GM12878 (cell line): Measurements from ENCODE around the gene PLEKHA1. TPM values are rescaled to one million over a fixed set of nuclear protein-coding genes. Genes with fewer than 3 reads are reported as not detected.

Experiments used
- ATAC-seq: fragments of 200-7000 bp; cut with Tn5 transposase; 3 replicates; pipeline ENCODE4 v1.9.1; 2020; ENCODE audit warnings: mild to moderate bottlenecking, moderate library complexity
- BruUV-seq: library from RNA; stranded (reverse); fragments of 400-500 nt; replicated peaks from 2 replicates; lab custom pipeline; 2021; lab: Mats Ljungman, UMichigan
- CTCF ChIA-PET: fragments of 300-600 bp; sonication (Branson Sonifier 250); formaldehyde crosslinking; extraction: SDS; loops from one replicate; lab custom pipeline; 2021; ENCODE audit warnings: inconsistent platforms; lab: Yijun Ruan, JAX
- POLR2A ChIA-PET: fragments of 350-600 bp; formaldehyde crosslinking; extraction: SDS; loops from one replicate; lab custom pipeline; 2021; ENCODE audit warnings: inconsistent platforms; lab: Charles Lee
- RAD21 ChIA-PET: fragments of 300-600 bp; sonication (Branson Sonifier 250); formaldehyde crosslinking; loops from one replicate; lab custom pipeline; 2023; ENCODE audit warnings: antibody characterized with exemption; ENCODE audit not compliant: unreplicated experiment; lab: Charles Lee
- SMC1A ChIA-PET: fragments of 300-600 bp; sonication (Branson Sonifier 250); formaldehyde crosslinking; loops from one replicate; lab custom pipeline; 2023; ENCODE audit not compliant: unreplicated experiment, uncharacterized antibody; lab: Charles Lee
- DNase-seq: peaks from one replicate; pipeline ENCODE4 v3.0.0-alpha.2; 2011; ENCODE audit warnings: low read depth, low spot score
- FAIRE-seq: peaks from 3 replicates; lab custom pipeline; 2011; peaks lifted over from hg19 to GRCh38; lab: Jason Lieb, UNC
- H2AFZ ChIP-seq: 2 replicates; pipeline ENCODE4 v1.6.0; 2011; ENCODE audit warnings: low read depth, low read length, control low read depth; ENCODE audit not compliant: control insufficient read depth
- H3K27ac ChIP-seq: 2 replicates; pipeline ENCODE4 v1.5.1; 2011; ENCODE audit warnings: control low read depth; ENCODE audit not compliant: control insufficient read depth, insufficient read depth
- H3K27me3 ChIP-seq, 2 experiments: replicated peaks in 1 of 2; 2 replicates each; pipeline versions ENCODE4 v1.6.0 to v1.6.1; 2011; ENCODE audit warnings: low read length in 1 of 2; ENCODE audit not compliant: control insufficient read depth in 2 of 2, insufficient read depth in 2 of 2
- H3K36me3 ChIP-seq, 2 experiments: 2 replicates each; pipeline ENCODE4 v1.5.1; 2011; ENCODE audit warnings: low read length in 1 of 2; ENCODE audit not compliant: control insufficient read depth in 2 of 2, insufficient read depth in 2 of 2
- H3K4me1 ChIP-seq: 2 replicates; pipeline ENCODE4 v1.6.1; 2011; ENCODE audit warnings: mild to moderate bottlenecking, low read length, moderate library complexity, mixed read lengths; ENCODE audit not compliant: control insufficient read depth, insufficient read depth
- H3K4me2 ChIP-seq: 2 replicates; pipeline ENCODE4 v1.6.0; 2011; ENCODE audit warnings: control low read depth; ENCODE audit not compliant: control insufficient read depth, insufficient read depth
- H3K4me3 ChIP-seq: fragments of 200-600 bp; sonication (generic); 2 replicates; pipeline ENCODE4 v1.5.1; 2016
- H3K79me2 ChIP-seq: 2 replicates; pipeline ENCODE4 v1.6.0; 2011; ENCODE audit warnings: low read length; ENCODE audit not compliant: control insufficient read depth, insufficient read depth
- H3K9ac ChIP-seq: 2 replicates; pipeline ENCODE4 v1.8.0; 2011; ENCODE audit warnings: low read length, control low read depth, mixed read lengths; ENCODE audit not compliant: control insufficient read depth, insufficient read depth
- H3K9me3 ChIP-seq: replicated peaks from 3 replicates; pipeline ENCODE4 v1.5.1; 2011; ENCODE audit warnings: mild to moderate bottlenecking, low read length; ENCODE audit not compliant: control insufficient read depth, insufficient read depth
- H4K20me1 ChIP-seq: 2 replicates; pipeline ENCODE4 v1.6.0; 2011; ENCODE audit not compliant: control insufficient read depth, insufficient read depth
- ATF3 ChIP-seq: IDR thresholded peaks from 2 replicates; pipeline ENCODE4 v1.6.1; 2011; ENCODE audit warnings: low read depth, mild to moderate bottlenecking, low read length, moderate library complexity, borderline replicate concordance; ENCODE audit errors: extremely low read depth
- E2F4 ChIP-seq: IDR thresholded peaks from 2 replicates; pipeline ENCODE4 v1.6.1; 2012; ENCODE audit warnings: low read depth, low read length, improper control_type of control experiment
- IRF5 ChIP-seq: fragments of 450-650 bp; IDR thresholded peaks from 2 replicates; pipeline ENCODE4 v1.6.1; 2017; ENCODE audit warnings: borderline replicate concordance
- PBX3 ChIP-seq: IDR thresholded peaks from 2 replicates; pipeline ENCODE4 v1.6.1; 2011; ENCODE audit warnings: mild to moderate bottlenecking, low read depth, low read length, moderate library complexity; ENCODE audit not compliant: insufficient replicate concordance
- POLR2AphosphoS5 ChIP-seq: IDR thresholded peaks from 2 replicates; pipeline ENCODE4 v1.6.1; 2011; ENCODE audit warnings: mild to moderate bottlenecking, low read length, inconsistent platforms
- STAT3 ChIP-seq: IDR thresholded peaks from 2 replicates; pipeline ENCODE4 v1.6.1; 2011; ENCODE audit warnings: low read depth, low read length, improper control_type of control experiment
- TBL1XR1 ChIP-seq: IDR thresholded peaks from 2 replicates; pipeline ENCODE4 v1.6.1; 2012; ENCODE audit warnings: low read depth, low read length, improper control_type of control experiment
- WGBS: methylation state at CpG from one replicate; pipeline ENCODE4 v1.1.6; 2016; ENCODE audit warnings: low lambda C conversion rate; ENCODE audit not compliant: insufficient replicate concordance, insufficient coverage; ENCODE audit errors: missing lambda C conversion rate; 5-methylcytosine and 5-hydroxymethylcytosine counted together
- in situ Hi-C: fragments of 300-500 bp; cut with MboI; formaldehyde crosslinking; loops from 9 replicates; pipeline ENCODE4 v1.14.3; 2018; ENCODE audit warnings: mixed read lengths
- intact Hi-C: fragments of 100-400 bp; cut with micrococcal nuclease; formaldehyde crosslinking; loops from one replicate; pipeline ENCODE4 v1.14.2; 2022; ENCODE audit not compliant: unreplicated experiment
- polyA plus RNA-seq, 11 experiments: library from polyadenylated mRNA; depleted of rRNA in 4 of 11; unstranded in 6 of 11; stranded (reverse) in 5 of 11; fragments of >200 nt; fragmentation: Nextera tagmentation in 4 of 11; fragmentation: Illumina TruSeq in 1 of 11; extraction: Ambion mirVana in 4 of 11; extraction: Trizol in 1 of 11; gene quantifications; 1 replicate in 1 of 11; 2 replicates in 10 of 11; pipeline versions ENCODE4 v1.2.1 to v1.2.3, GENCODE V29; 2011 to 2016; ENCODE audit warnings: inconsistent platforms in 2 of 11, missing spikeins in 2 of 11, low read depth in 1 of 11
- total RNA-seq, 4 experiments: library from RNA; depleted of rRNA in 3 of 4; stranded (reverse); fragments of >200 nt in 3 of 4; fragmentation: Illumina TruSeq in 1 of 4; extraction: Trizol in 1 of 4; gene quantifications; 2 replicates each; pipeline versions ENCODE4 v1.2.1 to v1.2.3, GENCODE V29; 2013 to 2021

PLEKHA1 gene
- total and polyA plus RNA-seq, 10 of the 15 experiments (the other 5 are each of a cell fraction or from before 2014, with no cell fraction given): 0.15 to 6.0 (median 0.32) TPM

- no peak for TF ChIP-seq E2F4
- TF ChIP-seq TBL1XR1: no peak
- no peak for TF ChIP-seq PBX3
Measured at GRCh38 chr10:122373108-122373507, 1.4 kb upstream of the PLEKHA1 start (continued).

GRCh38 chr10:122373721-122374120 is 787 bp upstream of the PLEKHA1 start:
- no TSS peak for BruUV-seq
- no peak overlapping the region for H3K9ac ChIP-seq
- POLR2A ChIA-PET: no interaction called here

More at GRCh38 chr10:122373721-122374120, 787 bp upstream of the PLEKHA1 start:
- DNase-seq: no peak
- Histone ChIP-seq H3K9me3 (no peaks in the 10 kb centered on the region; the same call in 1 of the 3 replicates), H3K4me2 (peak overlapping the region; percentile 26; the same call in 1 of the 2 replicates), H3K27ac (no peak overlapping the region), H2AFZ (no peak overlapping the region), H4K20me1 (no peaks in the 10 kb centered on the region), H3K4me1 (peaks cover 6% of the 10 kb centered on the region), H3K27me3 (peaks cover 0 to 15% of the 10 kb centered on the region in 2 experiments; a peak in 3 of 4 replicates), H3K36me3 (no peaks in the 10 kb centered on the region), H3K79me2 (no peaks in the 10 kb centered on the region), H3K4me3 (no peak overlapping the region)
- no peak for ATAC-seq
- no peak for FAIRE-seq
- 33% methylated on average over 13 of the region's 13 CpGs for WGBS
- ChIA-PET RAD21 (no interaction called here), CTCF (interaction anchor here (1.1 to 1.2 kb wide), 2 partner anchors 40 to 74 kb away, joined by 4 to 7 read pairs; no protein-coding TSS in a partner anchor), SMC1A (interaction anchor here (2.1 kb wide), 1 partner anchor 62 kb away, joined by 8 read pairs; no protein-coding TSS in a partner anchor)
- in situ Hi-C loops (no loop called here), intact Hi-C loops (no loop called here)
- TF ChIP-seq POLR2AphosphoS5 (no peak), STAT3 (no peak), IRF5 (no peak), ATF3 (no peak)
